GM18505 (cell line): Measurements from ENCODE around the gene CHST5.

Source experiments
- ATAC-seq: cut with Tn5 transposase; IDR thresholded peaks from one replicate; pipeline ENCODE4 v1.9.1; 2021; ENCODE audit not compliant: unreplicated experiment
- POLR2A ChIP-seq: IDR thresholded peaks from 4 replicates; pipeline ENCODE4 v1.6.1; 2011; ENCODE audit warnings: borderline replicate concordance; ENCODE audit not compliant: insufficient read depth, insufficient read length; ENCODE audit errors: extremely low read depth

CHST5 gene

DNA sequence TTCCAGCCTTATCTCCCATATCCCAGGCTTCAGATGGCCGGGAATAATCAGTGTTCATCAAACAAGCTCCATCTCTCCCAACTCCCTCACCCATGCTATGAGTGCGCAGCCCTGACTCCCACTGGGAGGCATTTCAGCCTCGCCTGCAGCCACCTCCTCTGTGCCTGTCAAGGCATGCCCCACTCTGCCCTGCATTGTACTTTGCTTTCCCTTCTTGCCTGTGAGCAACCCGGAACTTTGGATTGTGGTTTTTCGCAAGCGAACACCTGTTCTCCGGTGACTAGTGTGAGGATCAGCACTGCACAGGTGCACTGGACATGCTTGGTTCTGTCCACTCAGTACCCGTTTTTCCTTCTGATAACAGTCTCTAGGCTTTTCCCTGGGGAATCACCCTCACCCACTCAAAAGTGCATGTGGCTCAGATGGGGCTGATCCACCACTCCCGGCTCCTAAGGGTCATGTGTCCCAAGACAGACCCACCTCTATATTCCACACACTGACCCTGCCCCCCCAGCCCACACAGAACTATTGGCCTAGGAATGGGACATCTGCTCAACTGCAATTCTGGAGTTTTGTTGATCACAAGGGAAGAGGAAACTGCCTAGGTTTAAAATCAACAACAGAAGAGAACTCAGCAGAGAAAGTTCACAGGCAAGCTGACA lies 49.8 kb downstream of the CHST5 start:
- TF ChIP-seq POLR2A = no peak
- no peak for ATAC-seq

DNA sequence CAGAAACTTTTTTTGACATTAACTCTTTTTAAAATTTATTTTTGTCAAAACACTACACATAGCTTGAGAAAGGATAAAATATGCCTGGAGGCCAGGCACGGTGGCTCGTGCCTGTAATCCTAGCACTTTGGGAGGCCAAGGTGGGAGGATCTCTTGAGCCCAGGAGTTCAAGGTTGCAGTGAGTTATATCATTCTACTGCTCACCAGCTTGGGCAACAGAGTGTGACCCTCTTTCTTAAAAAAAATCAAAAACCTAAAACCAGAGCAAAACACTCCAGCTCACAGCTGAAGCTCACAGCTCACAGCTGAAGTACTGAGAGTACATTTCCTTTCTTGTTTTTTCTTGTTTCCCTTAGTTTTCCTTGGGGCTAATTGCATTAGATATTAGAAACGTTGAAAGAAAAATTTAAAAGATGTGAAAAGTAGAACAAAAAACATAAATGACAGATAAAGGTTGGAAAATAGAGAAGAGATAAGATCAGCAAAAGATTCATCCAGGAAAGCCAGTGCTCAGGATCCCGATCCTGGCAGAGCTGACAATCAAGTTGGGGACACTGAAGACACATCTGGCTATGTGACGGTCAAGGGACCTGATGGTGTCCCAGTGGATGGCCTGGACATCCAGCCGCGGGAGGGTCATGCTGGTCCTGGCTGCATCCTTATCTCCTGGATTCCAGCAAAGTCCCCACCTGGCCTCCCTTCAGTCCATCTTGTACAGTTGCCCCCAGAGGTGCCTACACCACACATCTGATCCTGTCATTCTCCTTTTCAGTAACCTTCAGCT lies 50.5 kb downstream of the CHST5 start:
- ATAC-seq = peak; percentile 57
- TF ChIP-seq POLR2A = no peak

DNA sequence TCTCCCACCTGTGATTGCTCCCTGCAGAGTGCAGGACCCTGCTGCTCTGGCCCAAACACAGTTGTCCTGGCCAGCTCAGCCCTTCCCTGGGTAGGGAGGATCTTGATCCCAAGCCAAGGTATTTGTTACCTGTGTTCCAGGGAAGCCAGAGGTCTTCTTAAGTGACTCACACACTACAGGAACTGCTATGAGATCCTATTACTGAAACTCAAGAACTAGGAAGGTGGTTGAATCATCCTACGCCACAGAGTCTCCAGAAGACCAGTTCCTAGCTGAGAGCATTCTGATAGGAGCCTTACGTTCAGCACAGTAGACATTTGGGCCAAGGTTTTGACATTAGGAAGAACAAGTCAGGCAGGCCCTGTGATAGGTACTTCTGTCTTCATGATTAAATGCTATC lies 52.7 kb downstream of the CHST5 start:
- no peak for TF ChIP-seq POLR2A
- no peak for ATAC-seq

DNA sequence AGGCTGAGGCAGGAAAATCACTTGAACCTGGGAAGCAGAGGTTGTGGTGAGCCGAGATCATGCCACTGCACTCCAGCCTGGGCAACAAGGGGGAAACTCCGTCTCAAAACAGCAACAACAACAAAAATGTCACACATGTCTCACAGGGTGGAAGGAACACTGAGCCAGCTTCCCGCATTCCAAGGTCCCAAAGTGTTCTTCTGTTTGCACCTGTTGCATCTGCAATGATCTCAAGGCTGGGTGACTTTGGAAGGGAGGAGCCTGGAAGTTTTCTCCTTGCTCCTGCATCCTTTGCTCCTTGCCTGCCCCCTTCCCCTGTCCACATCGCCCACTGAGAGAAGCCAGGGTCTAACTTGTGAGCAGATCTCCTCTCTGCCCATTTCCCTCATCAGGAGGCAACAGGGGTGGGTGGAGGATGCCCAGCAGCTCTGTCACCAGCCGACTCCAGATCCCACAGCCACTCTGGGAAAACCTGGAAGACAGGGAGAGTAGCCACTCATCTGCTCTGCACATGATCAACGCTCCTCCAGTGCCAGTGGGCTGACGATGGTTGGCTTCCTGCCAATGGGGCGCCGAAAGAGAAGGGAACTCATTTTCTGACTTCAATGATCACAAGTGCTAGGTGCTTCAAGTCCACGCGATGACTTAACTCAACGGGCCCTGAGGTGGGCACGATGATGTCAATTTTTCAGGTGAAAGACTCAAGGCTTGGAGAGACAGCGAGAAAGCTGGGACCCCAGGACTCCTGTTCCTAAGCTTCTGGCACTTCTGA lies 53.3 kb downstream of the CHST5 start:
- no peak for ATAC-seq

DNA sequence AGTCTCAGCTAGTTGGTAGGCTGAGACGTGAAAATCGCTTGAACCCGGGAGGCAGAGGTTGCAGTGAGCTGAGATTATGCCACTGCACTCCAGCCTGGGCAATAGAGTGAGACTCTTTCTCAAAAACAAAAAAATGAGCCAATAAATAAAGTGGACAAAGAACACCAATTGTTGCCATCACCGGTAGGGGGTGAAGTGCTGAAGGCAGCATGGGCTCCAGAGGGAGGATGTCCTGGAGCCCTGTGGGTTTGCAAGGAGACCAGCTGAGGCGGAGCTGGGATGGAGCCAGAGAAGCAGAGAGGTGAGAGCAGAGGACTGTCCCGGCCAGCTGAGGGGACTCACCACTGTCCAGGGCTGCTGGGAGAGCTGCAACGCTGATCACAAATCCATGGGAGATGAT lies 54.4 kb downstream of the CHST5 start:
- no peak for ATAC-seq
- no peak for TF ChIP-seq POLR2A

More for the DNA sequence above, 53.3 kb downstream of the CHST5 start:
- no peak for TF ChIP-seq POLR2A

DNA sequence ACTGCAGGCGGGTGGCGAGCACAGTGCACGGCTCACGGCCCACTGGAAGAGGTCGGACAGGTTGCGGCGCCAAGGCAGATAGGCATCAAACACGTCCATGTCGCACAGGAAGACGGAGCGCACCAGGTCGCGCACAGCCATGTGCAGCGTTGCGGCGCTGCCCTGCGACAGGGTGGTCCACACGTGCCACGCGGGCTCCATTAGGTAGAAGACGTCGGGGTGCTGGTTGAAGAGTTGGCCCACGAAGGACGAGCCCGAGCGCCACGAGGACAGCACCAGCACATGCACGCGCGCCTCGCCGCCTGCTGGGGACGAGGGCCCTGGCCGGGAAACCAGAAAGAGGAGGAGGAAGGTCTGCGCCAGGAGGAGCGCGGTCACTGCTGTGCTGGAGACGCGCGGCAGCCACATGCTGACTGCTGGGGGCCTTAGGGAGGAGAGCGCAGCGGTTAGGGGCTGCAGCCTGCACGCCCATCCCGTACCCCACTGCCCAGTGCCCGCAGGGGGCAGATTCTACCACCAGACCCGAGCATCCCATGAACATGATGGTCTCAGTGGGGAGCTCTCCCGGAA lies 56.4 kb downstream of the CHST5 start:
- TF ChIP-seq POLR2A = no peak
- ATAC-seq = no peak
